Activated CD4-positive, alpha-beta T cell treated with anti-CD3 and anti-CD28 coated beads, Interleukin-2, amount 10 ng/mL, durations not matched to agents 7 days and 5 days (primary cell): ENCODE data around the gene SMAD7. TPM values are rescaled to one million over a fixed set of nuclear protein-coding genes. Genes with fewer than 3 reads are reported as not detected.
A peak's percentile ranks its signal among the peaks of the same experiment; 100 is the strongest.

ENCODE experiments used
- CTCF ChIA-PET: fragments of 350-600 bp; sonication (Branson Sonifier 250); formaldehyde crosslinking; loops from one replicate; lab custom pipeline; 2021; ENCODE audit warnings: antibody characterized with exemption; lab: Charles Lee
- POLR2A ChIA-PET: fragments of 350-600 bp; sonication (Branson Sonifier 250); formaldehyde crosslinking; loops from one replicate; lab custom pipeline; 2021; ENCODE audit warnings: antibody characterized with exemption; lab: Charles Lee
- DNase-seq: peaks from one replicate; pipeline ENCODE4 v3.0.0-alpha.2; 2020
- H3K27ac Mint-ChIP-seq: one replicate; pipeline ENCODE4 v1.8.0; 2021; ENCODE audit warnings: mild to moderate bottlenecking, moderate library complexity, mixed read lengths
- H3K27me3 Mint-ChIP-seq: one replicate; pipeline ENCODE4 v1.8.0; 2021; ENCODE audit warnings: mixed read lengths
- H3K36me3 Mint-ChIP-seq: one replicate; pipeline ENCODE4 v1.8.0; 2021; ENCODE audit warnings: low read depth, mixed read lengths
- H3K4me1 Mint-ChIP-seq: one replicate; pipeline ENCODE4 v1.8.0; 2021; ENCODE audit warnings: mixed read lengths
- H3K4me3 Mint-ChIP-seq: one replicate; pipeline ENCODE4 v1.8.0; 2021; ENCODE audit warnings: mild to moderate bottlenecking, moderate library complexity, mixed read lengths
- H3K9me3 Mint-ChIP-seq: one replicate; pipeline ENCODE4 v1.8.0; 2021; ENCODE audit warnings: mixed read lengths
- total RNA-seq, 2 experiments: library from RNA; stranded (reverse); gene quantifications; one replicate each; pipeline ENCODE4 v1.2.3, GENCODE V29; 2021

Gene SMAD7
- total RNA-seq, 2 experiments from 2014 or later, result 19.5 to 21.7 TPM

DNA sequence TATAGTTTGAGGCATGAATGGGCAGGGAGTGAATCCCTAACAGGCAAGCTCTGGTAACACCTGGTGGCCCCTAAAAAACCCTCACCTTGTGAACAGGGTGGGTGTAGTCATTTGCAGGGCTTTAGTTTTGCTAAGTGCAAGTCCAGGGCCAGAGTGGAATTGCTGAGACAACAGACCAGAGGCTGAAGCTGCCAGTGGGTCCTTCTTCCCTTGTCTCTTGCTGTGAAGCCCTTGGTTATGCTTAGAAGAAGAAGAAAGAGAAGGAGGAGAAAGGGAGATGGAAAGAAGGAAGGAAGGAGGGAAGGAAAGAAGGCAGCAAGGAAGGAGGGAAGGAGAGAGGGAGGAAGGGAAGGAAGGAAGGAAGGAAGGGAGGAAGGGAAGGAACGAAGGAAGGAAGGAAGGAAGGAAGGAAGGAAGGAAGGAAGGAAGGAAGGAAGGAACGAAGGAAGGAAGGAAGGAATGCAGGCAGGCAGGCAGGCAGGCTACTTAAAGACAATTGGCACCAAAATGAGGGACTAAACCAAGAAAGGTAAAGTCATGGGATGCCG lies 45.8 kb downstream of the SMAD7 start:
- peaks cover 11% of the 10 kb centered on the region for H3K27me3 Mint-ChIP-seq
- peaks cover 12% of the 10 kb centered on the region for H3K36me3 Mint-ChIP-seq
- ChIA-PET CTCF (interaction anchor here (1.3 kb wide), 1 partner anchor 8 kb away, joined by 5 read pairs; no protein-coding TSS in a partner anchor), POLR2A (no interaction called here)
- no peak for DNase-seq
- H3K4me3 Mint-ChIP-seq, result no peak overlapping the region
- H3K27ac Mint-ChIP-seq, result no peak overlapping the region
- H3K9me3 Mint-ChIP-seq, result peaks cover 12% of the 10 kb centered on the region
- H3K4me1 Mint-ChIP-seq, result peaks cover 18% of the 10 kb centered on the region

GRCh38 chr18:48904091-48904490 lies 46.7 kb downstream of the SMAD7 start:
- peaks cover 16% of the 10 kb centered on the region for H3K4me1 Mint-ChIP-seq
- peaks cover 12% of the 10 kb centered on the region for H3K36me3 Mint-ChIP-seq
- H3K4me3 Mint-ChIP-seq, result no peak overlapping the region
- H3K9me3 Mint-ChIP-seq, result peaks cover 16% of the 10 kb centered on the region
- DNase-seq, result no peak
- POLR2A ChIA-PET, result no interaction called here
- peaks cover 11% of the 10 kb centered on the region for H3K27me3 Mint-ChIP-seq
- CTCF ChIA-PET, result interaction anchor here (0.6 to 1.3 kb wide), 2 partner anchors 9 to 332 kb away, joined by 3 to 5 read pairs; no protein-coding TSS in a partner anchor
- H3K27ac Mint-ChIP-seq, result no peak overlapping the region

- ChIA-PET CTCF (no interaction called here), POLR2A (no interaction called here)
- Mint-ChIP-seq H3K9me3 (peaks cover 19% of the 10 kb centered on the region), H3K36me3 (peaks cover 12% of the 10 kb centered on the region), H3K4me3 (no peak overlapping the region), H3K4me1 (peaks cover 9% of the 10 kb centered on the region), H3K27ac (peak overlapping the region; percentile 6), H3K27me3 (peaks cover 13% of the 10 kb centered on the region)
- no peak for DNase-seq
Observed at GRCh38 chr18:48902856-48903601, 47.7 kb downstream of the SMAD7 start.

DNA sequence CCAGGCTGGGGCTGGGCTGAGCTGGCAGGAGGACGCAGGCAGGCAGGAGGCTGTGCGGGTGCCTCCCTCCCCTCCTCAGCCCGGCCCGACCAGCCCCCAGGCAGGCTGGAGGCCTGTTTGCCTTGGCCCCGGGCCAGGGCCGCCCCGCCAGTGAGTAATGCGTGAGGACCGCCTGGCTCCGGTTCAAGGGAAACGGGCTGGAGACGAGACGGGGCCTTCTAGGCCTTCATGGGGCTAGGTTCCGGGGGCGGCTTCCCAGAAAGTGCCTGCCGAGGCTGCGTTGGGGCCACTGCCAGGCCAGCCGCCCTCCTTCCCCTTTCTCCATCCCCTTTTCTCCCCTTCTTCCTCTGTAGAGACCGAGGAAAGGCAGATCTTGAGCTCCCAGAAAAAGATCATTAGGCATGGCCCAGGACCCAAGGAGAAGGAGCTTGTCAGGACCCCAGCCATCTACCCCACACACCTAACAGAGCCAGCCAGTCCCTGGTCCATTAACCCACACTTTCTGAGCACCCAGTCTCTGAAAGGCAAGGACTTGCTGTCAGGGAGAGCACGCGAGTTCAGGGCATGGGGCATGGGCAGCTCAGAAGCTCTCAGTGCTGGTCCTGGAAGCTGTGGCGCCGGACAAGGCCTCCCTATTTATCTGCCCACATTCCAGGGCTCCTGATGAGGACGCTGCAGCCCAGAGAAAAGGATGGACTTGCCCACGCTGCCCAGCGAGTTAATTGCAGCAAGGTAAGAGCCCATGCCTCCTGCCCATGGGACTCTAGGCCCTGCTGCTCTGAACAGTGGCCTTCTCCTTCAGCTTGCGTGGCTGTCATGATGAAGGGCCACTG lies 48.5 kb downstream of the SMAD7 start:
- DNase-seq, result no peak
- Mint-ChIP-seq H3K27me3 (peaks cover 13% of the 10 kb centered on the region), H3K27ac (no peak overlapping the region), H3K4me1 (peaks cover 9% of the 10 kb centered on the region), H3K4me3 (no peak overlapping the region), H3K9me3 (peaks cover 19% of the 10 kb centered on the region), H3K36me3 (peaks cover 12% of the 10 kb centered on the region)
- ChIA-PET CTCF (interaction anchor here (0.6 to 1.3 kb wide), 2 partner anchors 18 to 55 kb away, joined by 3 read pairs; no protein-coding TSS in a partner anchor), POLR2A (no interaction called here)

- H3K27ac Mint-ChIP-seq, result no peak overlapping the region
- H3K36me3 Mint-ChIP-seq, result peaks cover 12% of the 10 kb centered on the region
- no peak overlapping the region for H3K4me3 Mint-ChIP-seq
- CTCF ChIA-PET, result interaction anchor here (0.6 to 1.3 kb wide), 2 partner anchors 17 to 55 kb away, joined by 3 read pairs; no protein-coding TSS in a partner anchor
- peaks cover 19% of the 10 kb centered on the region for H3K9me3 Mint-ChIP-seq
- H3K27me3 Mint-ChIP-seq, result peaks cover 12% of the 10 kb centered on the region
- peaks cover 13% of the 10 kb centered on the region for H3K4me1 Mint-ChIP-seq
- POLR2A ChIA-PET, result no interaction called here
- DNase-seq, result no peak
Observed at GRCh38 chr18:48901145-48902022, 49.4 kb downstream of the SMAD7 start.

DNA sequence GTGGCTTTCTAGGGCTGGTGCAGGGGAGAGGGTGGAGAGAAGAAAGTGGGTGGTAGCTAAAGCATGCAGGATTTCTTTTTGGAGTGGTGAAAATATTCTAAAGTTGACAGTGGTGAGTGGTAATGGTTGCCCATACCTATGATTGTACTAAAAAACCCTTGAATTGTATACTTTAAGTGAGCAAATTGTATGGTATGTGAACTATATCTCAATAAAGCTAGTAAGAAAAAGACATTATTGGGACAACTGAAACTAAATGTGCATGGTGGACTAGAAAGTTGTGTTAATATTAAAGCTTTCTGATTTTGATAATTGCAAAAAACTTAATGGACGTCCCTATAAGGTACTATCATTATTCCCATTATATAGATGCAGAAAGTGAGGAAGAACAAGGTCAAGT lies 50.3 kb downstream of the SMAD7 start:
- DNase-seq, result no peak
- peaks cover 11% of the 10 kb centered on the region for H3K36me3 Mint-ChIP-seq
- peaks cover 11% of the 10 kb centered on the region for H3K27me3 Mint-ChIP-seq
- POLR2A ChIA-PET, result no interaction called here
- CTCF ChIA-PET, result no interaction called here
- H3K9me3 Mint-ChIP-seq, result peaks cover 18% of the 10 kb centered on the region
- H3K27ac Mint-ChIP-seq, result no peak overlapping the region
- no peak overlapping the region for H3K4me3 Mint-ChIP-seq
- peaks cover 13% of the 10 kb centered on the region for H3K4me1 Mint-ChIP-seq

GRCh38 chr18:48899558-48900174 lies 51.1 kb downstream of the SMAD7 start:
- CTCF ChIA-PET, result no interaction called here
- POLR2A ChIA-PET, result no interaction called here
- Mint-ChIP-seq H3K27ac (no peak overlapping the region), H3K36me3 (peaks cover 8% of the 10 kb centered on the region), H3K9me3 (peaks cover 15% of the 10 kb centered on the region), H3K4me3 (no peak overlapping the region), H3K4me1 (peaks cover 13% of the 10 kb centered on the region), H3K27me3 (peaks cover 8% of the 10 kb centered on the region)
- DNase-seq, result no peak

DNA sequence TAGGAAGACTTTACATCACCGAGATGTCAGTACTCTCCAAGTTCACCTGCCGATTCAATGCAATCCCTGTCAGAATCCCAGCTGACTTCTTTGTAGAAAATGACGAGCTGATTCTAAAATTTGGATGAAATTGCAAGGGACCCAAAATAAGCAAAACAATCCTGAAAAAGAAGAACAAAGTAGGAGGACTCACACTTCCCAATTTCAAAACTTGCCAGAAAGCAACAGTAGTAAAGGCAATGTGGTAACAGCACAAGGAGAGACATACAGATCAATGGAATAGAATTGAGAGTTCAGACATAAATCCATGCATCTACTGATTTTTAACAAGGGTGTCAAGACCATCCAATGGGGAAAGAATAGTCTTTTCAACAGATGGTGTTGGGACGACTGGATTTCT lies 52.2 kb downstream of the SMAD7 start:
- H3K4me3 Mint-ChIP-seq, result no peak overlapping the region
- POLR2A ChIA-PET, result no interaction called here
- no peaks in the 10 kb centered on the region for H3K36me3 Mint-ChIP-seq
- CTCF ChIA-PET, result interaction anchor here (0.6 kb wide), 1 partner anchor 9 kb away, joined by 3 read pairs; no protein-coding TSS in a partner anchor
- H3K4me1 Mint-ChIP-seq, result peaks cover 13% of the 10 kb centered on the region
- no peak overlapping the region for H3K27ac Mint-ChIP-seq
- peaks cover 3% of the 10 kb centered on the region for H3K27me3 Mint-ChIP-seq
- H3K9me3 Mint-ChIP-seq, result peaks cover 6% of the 10 kb centered on the region
- no peak for DNase-seq

DNA sequence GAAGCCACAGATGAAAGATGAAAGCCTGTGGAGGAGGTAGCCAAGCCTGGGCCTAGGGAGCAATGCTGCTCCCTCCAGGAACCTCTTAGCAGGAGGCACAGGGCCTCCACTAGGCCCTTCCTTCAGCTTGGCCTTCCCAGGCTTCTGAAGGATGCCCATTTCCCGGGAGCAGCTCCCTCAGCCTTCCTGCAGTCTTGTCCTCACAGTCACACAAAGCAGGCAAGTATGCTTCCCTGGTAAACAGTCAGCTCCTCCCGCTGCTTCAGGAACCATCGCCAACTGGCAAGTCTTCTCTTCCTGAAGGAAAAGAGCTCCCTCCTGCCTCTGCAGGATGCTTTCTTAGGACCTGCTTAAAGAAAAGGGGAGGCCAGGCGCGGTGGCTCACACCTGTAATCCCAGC lies 53.2 kb downstream of the SMAD7 start:
- ChIA-PET POLR2A (no interaction called here), CTCF (interaction anchor here (0.6 kb wide), 1 partner anchor 1814 kb away, joined by 3 read pairs; no protein-coding TSS in a partner anchor)
- no peak for DNase-seq
- Mint-ChIP-seq H3K4me3 (no peak overlapping the region), H3K27ac (no peak overlapping the region), H3K9me3 (peaks cover 6% of the 10 kb centered on the region), H3K36me3 (no peaks in the 10 kb centered on the region), H3K27me3 (peaks cover 3% of the 10 kb centered on the region), H3K4me1 (peaks cover 13% of the 10 kb centered on the region)

- no peak overlapping the region for H3K27ac Mint-ChIP-seq
- ChIA-PET CTCF (interaction anchor here (0.6 kb wide), 1 partner anchor 214 kb away, joined by 3 read pairs; no protein-coding TSS in a partner anchor), POLR2A (no interaction called here)
- peaks cover 13% of the 10 kb centered on the region for H3K4me1 Mint-ChIP-seq
- no peak overlapping the region for H3K4me3 Mint-ChIP-seq
- H3K27me3 Mint-ChIP-seq, result peaks cover 3% of the 10 kb centered on the region
- H3K36me3 Mint-ChIP-seq, result no peaks in the 10 kb centered on the region
- DNase-seq, result no peak
- H3K9me3 Mint-ChIP-seq, result peaks cover 6% of the 10 kb centered on the region
Observed at GRCh38 chr18:48896875-48897511, 53.8 kb downstream of the SMAD7 start.

DNA sequence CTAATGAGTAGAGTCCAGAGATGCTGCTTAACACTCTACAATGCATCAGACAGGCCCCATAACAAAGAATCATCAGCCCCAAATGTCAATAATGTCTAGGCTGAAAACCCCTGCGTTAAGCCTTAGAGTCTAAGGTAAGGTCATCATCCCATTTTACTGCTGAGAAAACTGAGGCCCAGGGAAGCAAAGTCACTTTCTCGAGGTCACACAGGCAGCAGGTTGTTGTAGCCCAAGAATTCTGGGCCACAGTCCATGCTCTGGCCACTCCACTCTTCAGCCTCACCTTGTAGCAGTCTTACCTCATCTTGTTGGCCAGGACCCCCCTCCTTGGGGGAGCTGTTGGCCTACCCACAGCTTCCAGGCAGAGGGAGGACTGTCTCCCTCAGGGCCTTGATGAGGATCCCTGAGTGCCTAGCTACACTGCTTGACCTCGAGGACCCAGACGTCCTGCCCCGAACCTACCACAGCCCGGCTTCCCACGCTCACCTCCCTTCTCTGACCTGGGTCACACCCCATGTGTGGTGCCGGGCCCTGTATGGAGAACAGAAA lies 54.4 kb downstream of the SMAD7 start:
- Mint-ChIP-seq H3K27ac (no peak overlapping the region), H3K36me3 (no peaks in the 10 kb centered on the region), H3K4me3 (no peak overlapping the region), H3K27me3 (peaks cover 3% of the 10 kb centered on the region), H3K4me1 (peaks cover 13% of the 10 kb centered on the region), H3K9me3 (peaks cover 6% of the 10 kb centered on the region)
- ChIA-PET CTCF (no interaction called here), POLR2A (no interaction called here)
- no peak for DNase-seq
